Renal cortex interstitium (tissue), 15 donors: ENCODE data around the gene RGL1. TPM values are rescaled to one million over a fixed set of nuclear protein-coding genes. Genes with fewer than 3 reads are reported as not detected.
"Not testable (repeated sequence)": the region's sequence is repeated elsewhere in the genome, so short reads cannot be mapped to it uniquely, and the experiment has no call there.

Source experiments
- DNase-seq, 11 donors: peaks; one replicate each; pipeline ENCODE4 v3.0.0-alpha.2; 2013; ENCODE audit warnings: low read depth in 9 of 11, low spot score in 4 of 11; ENCODE audit errors: extremely low read depth in 1 of 11
- long read RNA-seq, 16 experiments: transcript quantifications; one replicate each; lab custom pipeline, GENCODE V29; 2026
- polyA plus RNA-seq, 3 donors: library from polyadenylated mRNA; unstranded; fragments of 120-200 nt; gene quantifications; one replicate each; pipeline ENCODE4 v1.2.1, GENCODE V29; 2013; ENCODE audit not compliant: insufficient read length in 3 of 3

RGL1 gene
- polyA plus RNA-seq: 10 to 100 TPM; 50.1 to 56.2 (median 52.3) TPM
- long read RNA-seq, donor 1, full-length matches to known transcripts: 1 of 6 reads
- long read RNA-seq, donor 1, partial matches to known transcripts: 5 of 6 reads
- long read RNA-seq, donor 1, other reads (novel, unspliced or antisense): 0 of 6 reads
- long read RNA-seq, donor 2, full-length matches to known transcripts: 3 of 3 reads
- long read RNA-seq, donor 2, partial matches to known transcripts: 0 of 3 reads
- long read RNA-seq, donor 2, other reads (novel, unspliced or antisense): 0 of 3 reads
- long read RNA-seq, donor 3, full-length matches to known transcripts: 5 of 10 reads
- long read RNA-seq, donor 3, partial matches to known transcripts: 5 of 10 reads
- long read RNA-seq, donor 3, other reads (novel, unspliced or antisense): 0 of 10 reads
- long read RNA-seq, donor 4, full-length matches to known transcripts: 3 of 3 reads
- long read RNA-seq, donor 4, partial matches to known transcripts: 0 of 3 reads
- long read RNA-seq, donor 4, other reads (novel, unspliced or antisense): 0 of 3 reads
- long read RNA-seq, donor 5: 0 reads
- long read RNA-seq, donor 6, full-length matches to known transcripts: 2 of 7 reads
- long read RNA-seq, donor 6, partial matches to known transcripts: 5 of 7 reads
- long read RNA-seq, donor 6, other reads (novel, unspliced or antisense): 0 of 7 reads
- long read RNA-seq, donor 7, full-length matches to known transcripts: 2 of 7 reads
- long read RNA-seq, donor 7, partial matches to known transcripts: 5 of 7 reads
- long read RNA-seq, donor 7, other reads (novel, unspliced or antisense): 0 of 7 reads
- long read RNA-seq, donor 8, full-length matches to known transcripts: 5 of 38 reads
- long read RNA-seq, donor 8, partial matches to known transcripts: 33 of 38 reads
- long read RNA-seq, donor 8, other reads (novel, unspliced or antisense): 0 of 38 reads
- long read RNA-seq, donor 9, full-length matches to known transcripts: 2 of 2 reads
- long read RNA-seq, donor 9, partial matches to known transcripts: 0 of 2 reads
- long read RNA-seq, donor 9, other reads (novel, unspliced or antisense): 0 of 2 reads
- long read RNA-seq, donor 10, full-length matches to known transcripts: 3 of 21 reads
- long read RNA-seq, donor 10, partial matches to known transcripts: 18 of 21 reads
- long read RNA-seq, donor 10, other reads (novel, unspliced or antisense): 0 of 21 reads
- long read RNA-seq, donor 11, full-length matches to known transcripts: 5 of 5 reads
- long read RNA-seq, donor 11, partial matches to known transcripts: 0 of 5 reads
- long read RNA-seq, donor 11, other reads (novel, unspliced or antisense): 0 of 5 reads
- long read RNA-seq, donor 12, full-length matches to known transcripts: 2 of 13 reads
- long read RNA-seq, donor 12, partial matches to known transcripts: 11 of 13 reads
- long read RNA-seq, donor 12, other reads (novel, unspliced or antisense): 0 of 13 reads
- long read RNA-seq, donor 13, full-length matches to known transcripts: 11 of 17 reads
- long read RNA-seq, donor 13, partial matches to known transcripts: 6 of 17 reads
- long read RNA-seq, donor 13, other reads (novel, unspliced or antisense): 0 of 17 reads
- long read RNA-seq, donor 14, full-length matches to known transcripts: 3 of 17 reads
- long read RNA-seq, donor 14, partial matches to known transcripts: 14 of 17 reads
- long read RNA-seq, donor 14, other reads (novel, unspliced or antisense): 0 of 17 reads
- long read RNA-seq, donor 15, full-length matches to known transcripts: 2 of 2 reads
- long read RNA-seq, donor 15, partial matches to known transcripts: 0 of 2 reads
- long read RNA-seq, donor 15, other reads (novel, unspliced or antisense): 0 of 2 reads
- long read RNA-seq, donor 16, full-length matches to known transcripts: 14 of 27 reads
- long read RNA-seq, donor 16, partial matches to known transcripts: 13 of 27 reads
- long read RNA-seq, donor 16, other reads (novel, unspliced or antisense): 0 of 27 reads

GRCh38 chr1:183804916-183805841, at the start of gene RGL1:
Gene RGL1, plus strand, starts transcription at chr1:183805120. Its CDS starts 178 bp downstream, at chr1:183805298.
- peak; percentile 67 to 84 (median 79) for DNase-seq

- DNase-seq: no peak
These were observed 48.6 kb upstream of the RGL1 start for GRCh38 chr1:183756326-183756725.

DNA sequence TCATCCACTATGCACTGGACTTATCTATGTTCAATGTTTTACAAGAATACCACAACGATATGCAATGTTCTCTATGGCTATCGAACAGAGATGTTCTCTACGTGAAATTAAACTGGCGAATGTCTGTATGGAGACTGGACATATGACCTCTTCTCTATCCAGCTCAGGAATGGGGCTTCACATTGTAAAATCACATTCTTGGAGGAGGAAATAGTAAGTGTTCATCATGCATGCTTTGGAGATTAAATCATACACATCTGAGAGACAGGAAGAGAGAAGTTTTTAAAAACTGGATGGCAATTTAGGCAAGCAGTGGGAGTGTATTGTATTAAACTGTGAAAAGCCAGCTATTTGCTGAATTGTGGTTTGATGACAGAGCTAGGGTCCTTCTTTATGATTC, 47.9 kb upstream of the RGL1 start:
- no peak for DNase-seq

DNA sequence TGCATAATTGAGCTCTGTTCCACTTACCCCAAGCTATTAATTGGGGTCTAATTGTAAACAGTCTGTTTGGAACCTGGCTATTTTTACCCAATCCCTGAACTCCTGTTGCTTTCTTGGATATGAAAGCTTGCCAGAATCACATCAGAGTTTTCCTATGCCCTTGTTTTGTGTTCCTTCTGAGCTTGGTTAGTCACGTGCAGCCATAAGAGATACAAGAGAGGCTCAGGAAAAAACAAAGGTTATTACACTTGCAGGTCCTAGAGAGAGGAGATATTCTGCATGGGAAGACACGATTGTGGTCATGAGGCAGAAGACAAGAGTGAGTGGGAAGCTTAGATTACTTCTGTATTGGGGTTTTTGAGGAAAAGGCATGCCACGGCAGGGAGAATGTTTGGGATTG, 46.0 kb upstream of the RGL1 start:
- no peak for DNase-seq

GRCh38 chr1:183760661-183761060, 44.3 kb upstream of the RGL1 start:
- DNase-seq: no peak

- DNase-seq: no peak
These were observed 43.0 kb upstream of the RGL1 start for GRCh38 chr1:183761871-183762270.

- DNase-seq: not testable (repeated sequence)
These were observed 42.1 kb upstream of the RGL1 start for GRCh38 chr1:183762856-183763255.

DNA sequence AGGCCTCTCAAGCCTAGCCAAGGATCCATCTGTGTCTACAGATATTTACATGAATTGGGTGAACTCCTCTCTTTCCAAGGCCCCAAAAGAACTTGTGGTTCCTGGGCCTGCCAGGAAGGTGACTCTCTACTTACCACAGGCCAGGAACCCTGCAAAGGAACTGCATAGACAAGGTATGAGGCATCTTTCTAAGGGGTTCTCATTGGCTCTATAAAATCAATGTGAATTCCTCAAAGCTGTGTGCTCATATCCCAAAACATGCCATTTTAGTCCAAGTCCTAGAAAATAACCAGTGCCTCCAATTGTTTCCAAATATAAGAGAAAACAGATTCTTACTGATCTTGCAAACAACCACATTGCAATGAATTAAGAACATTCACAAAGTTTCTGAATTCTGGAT, 39.9 kb upstream of the RGL1 start:
- DNase-seq: no peak

GRCh38 chr1:183769956-183770815, 34.7 kb upstream of the RGL1 start:
- no peak for DNase-seq

DNA sequence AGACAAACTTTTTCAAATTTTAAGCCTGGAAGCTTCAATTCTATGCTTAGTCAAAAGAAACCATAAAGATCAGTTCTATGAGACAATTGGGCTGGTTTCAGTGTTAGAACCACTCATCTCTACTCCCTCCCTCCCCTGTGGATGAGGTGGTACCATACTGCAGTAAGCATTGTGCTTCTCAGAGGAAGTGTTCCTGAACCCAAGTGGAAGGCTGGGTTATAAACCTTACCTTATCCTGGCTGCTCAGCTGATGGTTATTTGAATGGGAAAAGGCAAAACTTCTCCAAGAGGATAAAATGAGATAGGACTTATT, 34.1 kb upstream of the RGL1 start:
- no peak for DNase-seq

DNA sequence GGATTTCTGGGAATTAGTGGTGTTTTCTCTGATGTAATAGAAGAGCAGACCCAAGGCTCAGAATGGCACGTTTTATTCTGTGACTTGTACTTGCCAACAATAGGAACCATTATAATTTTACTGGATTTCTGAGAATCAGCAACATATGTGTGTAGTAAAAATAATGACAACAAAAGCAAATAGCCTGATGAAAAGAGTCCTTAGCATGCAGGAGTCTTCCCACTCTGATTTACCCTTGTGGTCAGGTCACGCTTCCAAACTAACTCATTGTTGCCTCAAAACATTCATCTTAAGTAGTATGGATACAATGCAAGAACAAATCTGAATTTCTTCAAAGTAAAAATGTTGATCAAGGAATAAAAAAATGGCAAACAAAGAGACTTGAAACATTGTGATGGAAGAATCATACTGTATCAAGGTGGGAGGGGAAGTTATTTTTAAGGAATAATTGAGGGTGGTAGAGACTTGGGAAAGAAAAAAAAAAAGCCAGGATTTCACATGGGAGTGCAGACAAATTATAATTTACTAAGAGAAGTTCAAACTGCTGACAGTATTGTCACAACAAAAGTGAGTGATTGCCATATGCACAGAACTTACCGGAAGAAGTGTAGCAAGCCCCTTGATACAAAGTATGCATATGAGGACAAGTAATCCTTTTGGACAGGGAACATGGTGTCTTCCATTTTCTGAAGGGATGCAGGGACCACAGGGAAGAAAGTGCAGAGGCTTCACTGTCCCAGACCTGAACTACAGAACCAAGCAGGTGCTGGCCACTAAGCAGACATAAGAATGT, 31.2 kb upstream of the RGL1 start:
- DNase-seq: no peak

- DNase-seq: no peak
These were observed 30.0 kb upstream of the RGL1 start for GRCh38 chr1:183774938-183775337.

- DNase-seq: peak in 4 of 11 donors; percentile 7 to 39 (median 24)
These were observed 28.2 kb upstream of the RGL1 start for GRCh38 chr1:183776731-183777130.

GRCh38 chr1:183777328-183777727, 27.6 kb upstream of the RGL1 start:
- peak in 3 of 11 donors; percentile 7 to 14 (median 13) for DNase-seq

DNA sequence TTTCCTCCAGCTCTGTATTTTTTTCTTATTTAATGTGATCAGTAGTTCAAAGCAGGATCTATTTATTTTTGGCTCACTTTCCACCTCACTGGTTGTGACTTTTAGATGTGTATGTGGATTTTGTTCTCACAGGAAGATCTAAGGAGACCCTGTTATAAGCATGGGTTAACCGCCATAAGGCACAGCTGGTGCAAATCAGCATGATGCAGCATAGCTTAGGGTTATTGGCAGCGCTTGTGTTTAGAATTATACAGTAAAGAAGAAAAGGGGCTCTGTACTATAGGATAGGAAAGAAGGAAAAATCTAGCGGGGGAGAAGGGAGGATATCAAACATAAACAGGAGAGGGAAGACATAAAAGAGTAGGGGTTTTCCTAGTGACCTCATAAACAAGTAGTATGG, 26.9 kb upstream of the RGL1 start:
- peak in 5 of 11 donors; percentile 18 to 53 (median 42) for DNase-seq
